DMS 273 (cell line): Measurements from ENCODE around the gene RALGAPA1.
"Not testable (repeated sequence)": the region's sequence is repeated elsewhere in the genome, so short reads cannot be mapped to it uniquely, and the experiment has no call there.

Source experiments
- DNase-seq: peaks from one replicate; lab custom pipeline; 2025; ENCODE audit not compliant: unreplicated experiment; lab: John Stamatoyannopoulos, UW

RALGAPA1 gene

GRCh38 chr14:35704793-35705493, 104.2 kb downstream of the RALGAPA1 start:
- DNase-seq = no peak

GRCh38 chr14:35701531-35701930, 107.6 kb downstream of the RALGAPA1 start:
- no peak for DNase-seq

- DNase-seq = no peak
Observed at GRCh38 chr14:35699791-35700444, 109.2 kb downstream of the RALGAPA1 start.

- no peak for DNase-seq
Observed at GRCh38 chr14:35696575-35696974, 112.5 kb downstream of the RALGAPA1 start.

GRCh38 chr14:35696119-35696518, 113.0 kb downstream of the RALGAPA1 start:
- DNase-seq = no peak

- no peak for DNase-seq
Observed at GRCh38 chr14:35695647-35696046, 113.4 kb downstream of the RALGAPA1 start.

GRCh38 chr14:35695072-35695471, 114.0 kb downstream of the RALGAPA1 start:
- DNase-seq = no peak

- DNase-seq = no peak
Observed at GRCh38 chr14:35689000-35689460, 120.1 kb downstream of the RALGAPA1 start.

- DNase-seq = no peak
Observed at GRCh38 chr14:35688126-35688826, 120.8 kb downstream of the RALGAPA1 start.

GRCh38 chr14:35687335-35687939, 121.7 kb downstream of the RALGAPA1 start:
- DNase-seq = peak; percentile 73

GRCh38 chr14:35683688-35684087, 125.4 kb downstream of the RALGAPA1 start:
- DNase-seq = not testable (repeated sequence)

- DNase-seq = no peak
Observed at GRCh38 chr14:35682802-35683201, 126.3 kb downstream of the RALGAPA1 start.

- DNase-seq = no peak
Observed at GRCh38 chr14:35678403-35679028, 130.6 kb downstream of the RALGAPA1 start.

- no peak for DNase-seq
Observed at GRCh38 chr14:35669782-35670181, 139.3 kb downstream of the RALGAPA1 start.

- no peak for DNase-seq
Observed at GRCh38 chr14:35666429-35667043, 142.6 kb downstream of the RALGAPA1 start.

GRCh38 chr14:35661875-35662274, 147.2 kb downstream of the RALGAPA1 start:
- no peak for DNase-seq

GRCh38 chr14:35653045-35653444, 156.1 kb downstream of the RALGAPA1 start:
- DNase-seq = no peak

- no peak for DNase-seq
Observed at GRCh38 chr14:35643513-35643912, 165.6 kb downstream of the RALGAPA1 start.

GRCh38 chr14:35637851-35638250, 171.2 kb downstream of the RALGAPA1 start:
- no peak for DNase-seq

GRCh38 chr14:35637269-35637668, 171.8 kb downstream of the RALGAPA1 start:
- DNase-seq = no peak

- DNase-seq = no peak
Observed at GRCh38 chr14:35632676-35633075, 176.4 kb downstream of the RALGAPA1 start.
